ENCODE data around the gene OR52R1.
"Not testable (repeated sequence)": the region's sequence is repeated elsewhere in the genome, so short reads cannot be mapped to it uniquely, and the experiment has no call there.

The OR52R1 gene

DNA sequence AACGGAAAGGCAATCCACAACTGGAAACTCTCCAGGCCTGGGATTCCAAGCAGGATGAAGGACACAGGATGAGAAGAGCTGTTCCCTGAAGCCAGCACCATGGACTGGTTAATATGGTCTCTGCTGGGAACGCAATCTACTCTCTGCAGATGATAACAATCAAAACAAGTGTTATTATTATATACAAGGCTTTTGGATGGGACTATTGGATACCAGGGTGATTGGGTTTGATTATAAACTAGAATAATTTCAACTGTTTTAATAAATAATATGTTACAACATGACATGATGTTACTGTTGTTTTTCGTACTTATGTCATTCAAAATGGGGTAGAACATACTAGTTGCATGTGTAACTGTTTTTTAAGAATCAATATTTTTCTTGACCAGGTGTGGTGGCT lies at the start of gene OR52R1:
TSS of gene OR52R1 (minus strand) at position 101 of the 400 bp plus-strand sequence. CDS start at position 101, 0 bp downstream.
- no peak for DNase-seq (ENCODE audit: low spot score)

- no peak for DNase-seq (ENCODE audit: low spot score)
These were observed 46.9 kb upstream of the OR52R1 start for GRCh38 chr11:4851033-4851432.

DNA sequence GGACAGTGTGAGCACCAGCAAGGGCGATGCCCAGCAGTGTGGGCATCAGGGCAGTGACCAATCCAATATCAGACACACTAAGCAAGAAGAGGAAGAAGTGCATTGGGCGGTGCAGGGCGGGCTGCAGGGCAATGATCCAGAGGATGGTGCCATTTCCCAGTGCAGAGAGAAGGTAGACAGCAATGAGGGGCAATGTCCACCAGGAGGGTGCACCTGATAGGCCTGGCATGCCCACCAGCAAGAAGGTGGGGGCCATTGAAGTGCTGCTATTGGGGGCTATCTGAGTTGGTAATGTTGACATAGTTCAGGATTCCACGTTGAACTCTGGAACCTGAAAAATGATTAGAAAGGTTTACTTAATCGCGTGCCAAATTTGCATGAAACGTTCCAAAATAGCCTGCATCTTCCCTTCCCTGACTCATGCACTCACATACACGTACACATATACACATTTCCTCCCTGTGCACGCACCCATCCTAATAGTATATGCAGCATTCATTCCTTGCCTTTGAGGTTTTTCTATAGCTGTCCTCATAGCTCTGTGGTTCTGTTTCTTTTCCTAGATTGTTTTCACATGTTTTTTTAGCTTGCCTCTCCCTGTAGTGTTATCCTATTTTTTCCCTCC lies 44.8 kb upstream of the OR52R1 start, which contains the start of gene OR51S1:
TSS of gene OR51S1 (minus strand) at position 301 of the 625 bp plus-strand sequence. CDS start at position 301, 0 bp downstream.
- no peak for DNase-seq (ENCODE audit: low spot score)

GRCh38 chr11:4839851-4840549 lies 35.8 kb upstream of the OR52R1 start:
- no peak for DNase-seq (ENCODE audit: low spot score)

DNA sequence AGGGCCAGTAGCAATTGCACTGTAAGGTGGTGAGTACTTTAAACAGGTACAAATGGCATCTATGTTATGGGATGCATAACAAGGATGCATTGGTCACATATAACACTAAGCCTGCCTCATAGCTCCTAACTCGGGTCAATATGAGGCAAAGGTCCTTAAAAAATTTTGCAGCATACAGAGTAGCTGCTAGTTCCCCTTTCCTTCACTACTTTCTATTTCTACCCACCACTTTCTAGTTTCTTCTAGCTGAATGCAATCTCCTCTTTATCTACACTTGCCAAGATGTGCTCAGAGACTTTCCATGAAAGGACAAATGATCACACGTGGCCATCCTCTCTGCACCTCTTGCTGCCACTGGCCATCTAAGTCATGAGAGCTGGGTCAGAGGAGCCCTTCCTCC lies 26.7 kb upstream of the OR52R1 start:
- no peak for DNase-seq (ENCODE audit: low spot score)

DNA sequence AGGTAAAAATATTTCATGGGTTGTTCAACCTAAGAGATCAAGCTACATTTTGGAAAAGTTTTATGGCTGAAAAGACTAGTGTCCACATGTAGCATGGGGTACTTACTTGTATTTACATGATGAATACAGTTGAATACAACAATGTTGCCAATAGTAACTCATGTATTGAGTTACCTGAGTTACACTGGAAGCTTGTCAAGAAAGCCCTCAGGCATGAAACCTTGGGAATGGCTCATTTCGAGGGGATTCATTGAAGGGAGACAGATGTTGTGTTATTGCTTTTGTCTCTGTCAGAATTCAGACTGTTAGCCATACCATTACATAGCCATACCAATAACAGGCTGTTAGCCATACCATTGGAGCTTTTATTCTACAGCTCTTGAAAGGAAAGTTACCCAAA lies 26.2 kb upstream of the OR52R1 start:
- DNase-seq (ENCODE audit: low spot score) = peak; percentile 18

- peak; percentile 29 for DNase-seq (ENCODE audit: low spot score)
These were observed 22.2 kb upstream of the OR52R1 start for GRCh38 chr11:4826425-4826824.

- no peak for DNase-seq (ENCODE audit: low spot score)
These were observed 21.0 kb upstream of the OR52R1 start for GRCh38 chr11:4825132-4825531.

GRCh38 chr11:4821021-4821420 lies 16.8 kb upstream of the OR52R1 start, which contains the start of gene OR51F2:
TSS of gene OR51F2 (plus strand) at chr11:4821321. CDS start at chr11:4821422, 101 bp downstream.
- no peak for DNase-seq (ENCODE audit: low spot score)

- DNase-seq (ENCODE audit: low spot score) = no peak
These were observed 5.1 kb upstream of the OR52R1 start for GRCh38 chr11:4809246-4809645.

- peak; percentile 56 for DNase-seq (ENCODE audit: low spot score)
These were observed 4.3 kb upstream of the OR52R1 start for GRCh38 chr11:4808476-4808875.

DNA sequence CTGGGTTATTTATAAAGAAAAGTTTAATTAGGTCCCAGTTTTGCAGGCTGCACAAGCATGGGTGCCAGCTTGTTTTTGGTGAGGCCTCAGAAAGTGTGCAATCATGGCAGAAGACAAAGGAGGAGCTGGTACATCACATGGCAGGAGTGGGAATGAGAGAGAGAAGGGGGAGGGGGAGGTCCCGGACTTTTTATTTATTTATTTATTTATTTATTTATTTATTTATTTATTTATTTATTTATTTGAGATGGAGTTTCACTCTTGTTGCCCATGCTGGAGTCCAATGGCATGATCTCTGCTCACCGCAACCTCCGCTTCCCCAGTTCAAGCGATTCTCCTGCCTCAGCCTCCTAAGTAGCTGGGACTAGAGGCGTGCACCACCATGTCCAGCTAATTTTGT lies 2.9 kb downstream of the OR52R1 start:
- not testable (repeated sequence) for DNase-seq (ENCODE audit: low spot score)

GRCh38 chr11:4798427-4799183 lies 5.6 kb downstream of the OR52R1 start:
- no peak for DNase-seq (ENCODE audit: low spot score)

- no peak for DNase-seq (ENCODE audit: low spot score)
These were observed 7.0 kb downstream of the OR52R1 start for GRCh38 chr11:4797206-4797605.

DNA sequence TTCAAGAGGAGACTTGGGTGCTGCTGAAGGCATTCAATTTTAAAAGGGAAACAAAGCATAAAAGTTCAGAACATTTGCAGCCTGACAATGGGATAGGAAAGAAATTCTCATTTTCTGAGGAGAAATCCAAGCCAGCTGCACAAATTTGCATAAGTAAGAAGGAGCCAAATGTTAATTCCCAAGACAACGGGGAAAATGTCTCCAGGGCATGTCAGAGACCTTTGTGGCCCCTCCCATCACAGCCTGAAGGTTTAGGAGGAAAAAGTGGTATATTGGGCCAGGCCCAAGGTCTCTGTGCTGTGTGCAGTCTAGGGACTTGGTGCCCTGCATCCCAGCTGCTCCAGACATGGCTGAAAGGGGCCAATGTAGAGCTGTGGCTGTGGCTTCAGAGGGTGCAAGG lies 21.7 kb downstream of the OR52R1 start:
- DNase-seq (ENCODE audit: low spot score) = no peak

DNA sequence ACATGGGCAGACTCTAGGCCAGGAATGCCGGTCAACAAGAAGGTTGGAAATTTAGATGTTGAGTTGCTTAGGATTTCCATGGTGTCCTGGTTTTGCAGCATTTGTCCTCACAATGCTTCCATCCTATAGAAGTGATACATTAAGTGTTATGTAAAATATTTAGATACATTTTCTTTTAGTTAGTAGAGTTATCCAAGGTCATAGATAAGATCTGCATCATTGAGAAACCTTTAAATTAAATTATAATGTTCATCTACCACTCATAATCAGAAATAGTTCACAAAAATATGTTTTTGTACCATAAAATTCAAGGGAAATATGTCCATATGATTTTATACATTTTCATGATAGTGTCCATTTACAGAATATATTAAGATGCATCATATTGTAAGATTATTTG lies 34.3 kb downstream of the OR52R1 start, which contains the start of gene OR51F1:
TSS of gene OR51F1 (minus strand) at position 101 of the 400 bp plus-strand sequence. CDS start at position 101, 0 bp downstream.
- DNase-seq (ENCODE audit: low spot score) = no peak

DNA sequence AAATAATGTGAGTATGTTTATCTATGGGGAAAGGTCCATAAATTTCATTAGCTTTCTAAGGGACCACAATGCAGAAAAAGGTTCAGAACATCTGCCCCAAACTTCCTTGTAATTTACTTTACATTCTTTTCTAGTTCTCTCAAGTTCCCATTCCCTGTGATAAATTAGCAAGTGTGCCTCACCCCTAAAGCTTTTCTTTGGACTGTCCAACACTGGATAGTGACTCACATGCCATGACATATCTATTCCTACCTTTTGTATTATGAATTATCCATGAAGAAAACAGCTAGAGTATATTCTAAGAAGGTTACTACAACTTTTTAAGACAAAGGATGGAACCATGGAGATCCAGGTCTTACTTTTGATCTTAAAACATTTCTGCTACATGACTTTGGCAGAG lies 36.1 kb downstream of the OR52R1 start:
- DNase-seq (ENCODE audit: low spot score) = no peak

- DNase-seq (ENCODE audit: low spot score) = no peak
These were observed 37.6 kb downstream of the OR52R1 start for GRCh38 chr11:4766420-4767043.

GRCh38 chr11:4763096-4763495 lies 41.1 kb downstream of the OR52R1 start:
- DNase-seq (ENCODE audit: low spot score) = no peak

Data from kidney tubule cell (primary cell).